SHP77 treated with DMSO at 0.1 percent for 48 hours (cell line): ENCODE data around the gene BTRC.
A peak's percentile ranks its signal among the peaks of the same experiment; 100 is the strongest.

Experiments
- DNase-seq: peaks from one replicate; lab custom pipeline; 2025; lab: John Stamatoyannopoulos, UW

The BTRC gene

GRCh38 chr10:101545898-101546297 lies 191.9 kb downstream of the BTRC start:
- peak; percentile 18 for DNase-seq

- DNase-seq, result no peak
Measured at GRCh38 chr10:101550965-101551364, 197.0 kb downstream of the BTRC start.

DNA sequence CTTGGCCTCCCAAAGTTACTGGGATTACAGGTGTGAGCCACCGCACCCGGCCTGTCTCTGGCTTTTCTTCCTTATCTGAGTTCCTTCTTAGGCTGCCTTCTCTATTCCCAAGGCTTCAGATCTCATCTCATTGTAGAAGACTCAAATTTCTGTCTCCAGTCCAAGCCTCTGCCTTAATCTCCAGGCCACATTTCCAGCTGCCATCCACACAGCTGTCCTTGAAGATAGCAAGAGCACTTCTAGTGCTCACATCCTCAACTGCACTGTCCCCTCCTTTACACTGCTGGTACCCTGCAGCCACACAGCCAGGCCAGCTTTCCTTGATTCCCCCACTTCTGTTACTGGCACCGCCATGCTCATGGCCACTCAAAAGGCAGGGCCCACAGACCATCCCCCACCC lies 198.5 kb downstream of the BTRC start:
- DNase-seq, result no peak

DNA sequence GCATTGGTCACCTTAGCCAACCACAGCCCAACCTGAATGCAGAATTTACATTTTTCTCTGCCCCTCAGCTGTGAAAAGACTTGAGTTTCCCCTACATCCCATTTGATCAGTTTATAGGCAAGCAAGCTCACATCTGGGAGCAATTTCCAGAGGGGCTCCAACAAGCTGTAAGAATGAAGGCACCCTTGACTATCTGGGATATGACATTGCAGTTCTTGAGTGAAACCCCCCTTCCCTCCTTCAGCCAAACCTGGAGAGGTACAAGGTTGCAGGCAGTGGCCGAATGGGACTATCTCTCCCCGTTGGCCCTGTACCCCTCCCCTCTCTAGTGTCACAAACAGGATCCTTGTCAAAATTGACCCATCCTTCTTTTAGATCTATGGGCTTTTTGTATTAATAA lies 203.6 kb downstream of the BTRC start:
- DNase-seq, result no peak

GRCh38 chr10:101558204-101558603 lies 204.2 kb downstream of the BTRC start:
- no peak for DNase-seq

GRCh38 chr10:101558671-101559595 lies 205.0 kb downstream of the BTRC start:
- DNase-seq, result no peak

DNA sequence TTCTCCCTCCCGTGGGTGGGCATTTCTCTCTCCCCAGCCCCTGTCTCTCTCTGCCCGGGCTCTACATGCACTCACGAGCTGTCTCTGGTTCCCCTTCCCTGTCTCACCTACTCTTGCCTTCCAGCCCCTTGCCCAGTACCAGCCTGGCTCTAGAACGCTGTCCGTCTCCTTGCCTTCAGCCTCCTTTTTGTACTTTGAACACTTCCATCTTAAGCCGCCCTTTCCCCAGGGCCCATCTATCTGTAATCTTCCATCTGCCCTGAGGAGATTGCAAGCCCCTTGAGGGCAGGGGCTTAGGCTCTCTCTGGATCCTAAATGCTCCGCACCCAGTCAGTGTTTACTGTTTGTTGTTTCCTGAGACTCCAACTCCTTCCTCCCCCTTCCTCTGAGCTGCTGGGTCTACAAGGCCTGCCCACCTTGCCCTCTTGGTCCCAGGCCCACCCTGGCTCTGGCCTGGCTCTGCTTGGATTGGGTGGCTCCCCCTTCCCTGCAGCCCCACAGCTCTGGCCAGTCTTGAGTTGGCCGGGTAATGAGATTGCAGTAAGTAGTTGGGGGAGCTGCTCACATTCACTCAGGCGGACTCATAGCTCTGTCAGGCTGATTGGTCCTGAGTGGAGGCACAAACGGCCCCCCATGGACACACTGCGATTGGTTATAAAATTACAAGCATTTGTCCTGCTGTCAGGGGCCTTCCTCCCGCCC lies 205.8 kb downstream of the BTRC start:
- DNase-seq, result no peak

GRCh38 chr10:101560298-101561067 lies 206.5 kb downstream of the BTRC start:
- no peak for DNase-seq

DNA sequence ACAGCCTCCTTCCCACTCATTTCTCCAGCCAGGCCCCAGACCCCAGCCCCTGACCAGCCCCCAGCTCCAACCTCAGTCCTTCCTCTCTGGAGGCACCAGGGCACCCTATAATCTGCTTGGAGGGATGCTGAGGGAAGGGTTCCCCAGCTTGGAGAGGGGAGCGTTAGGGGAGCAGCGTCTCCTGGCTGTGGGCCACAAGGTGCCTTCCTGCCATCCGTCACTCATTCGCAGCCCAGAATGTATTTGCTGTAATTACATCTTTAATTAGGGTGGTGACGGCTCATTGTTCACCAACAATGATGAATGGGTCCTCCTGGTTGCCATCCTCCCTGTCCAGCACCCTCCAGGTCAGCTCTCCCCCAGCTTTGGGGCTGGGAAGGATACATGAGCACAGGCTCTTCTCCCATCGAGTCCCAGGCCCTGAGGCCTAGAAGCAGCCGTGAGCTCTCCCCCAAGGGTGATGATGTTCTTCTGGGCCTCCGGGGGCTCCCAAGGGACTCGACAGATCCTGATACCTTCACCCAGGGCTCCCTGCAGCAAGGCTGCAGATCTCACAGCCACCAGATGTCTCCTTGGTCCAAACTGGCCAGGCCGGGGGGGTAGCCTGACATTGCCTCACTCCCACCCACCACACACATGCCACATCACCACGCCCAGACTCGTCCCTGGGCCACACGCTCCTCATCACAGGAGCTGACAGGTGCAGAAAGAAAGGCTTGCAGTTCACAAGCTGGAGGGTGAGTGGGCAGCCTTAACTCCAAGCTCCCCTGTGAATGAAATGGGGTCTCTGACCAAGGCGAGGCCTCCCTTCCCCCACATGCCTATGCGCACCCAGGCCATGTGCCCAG lies 207.3 kb downstream of the BTRC start:
- DNase-seq, result no peak

- DNase-seq, result no peak
Measured at GRCh38 chr10:101562231-101562630, 208.3 kb downstream of the BTRC start.

- DNase-seq, result no peak
Measured at GRCh38 chr10:101563007-101563406, 209.0 kb downstream of the BTRC start.

- DNase-seq, result no peak
Measured at GRCh38 chr10:101563497-101564040, 209.6 kb downstream of the BTRC start.

GRCh38 chr10:101564490-101564991 lies 210.6 kb downstream of the BTRC start:
- no peak for DNase-seq

DNA sequence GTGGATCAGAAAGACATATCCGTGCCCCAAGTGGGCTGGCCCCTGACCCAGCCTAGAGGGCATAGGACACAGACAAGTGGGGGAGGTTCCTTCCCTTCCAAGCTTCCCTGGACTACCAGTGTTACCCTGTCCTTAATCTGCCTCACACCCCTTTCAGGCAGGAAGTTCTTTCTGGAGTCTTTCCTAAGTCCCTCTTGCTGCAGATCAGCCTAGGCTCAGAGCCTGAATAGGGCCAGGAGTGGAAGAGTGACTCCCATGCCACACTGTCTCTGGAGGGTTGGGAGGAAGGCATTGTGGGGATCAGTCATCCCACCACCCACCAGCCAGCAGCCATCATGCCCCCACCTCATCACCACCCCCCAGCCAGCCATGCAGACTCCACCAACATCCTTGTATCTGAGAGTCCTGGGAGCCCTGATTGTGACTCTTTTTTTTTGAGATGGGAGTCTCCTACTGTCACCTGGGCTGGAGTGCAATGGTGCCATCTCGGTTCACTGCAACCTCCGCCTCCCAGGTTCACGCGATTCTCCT lies 211.5 kb downstream of the BTRC start:
- DNase-seq, result no peak

- DNase-seq, result no peak
Measured at GRCh38 chr10:101565936-101566332, 212.0 kb downstream of the BTRC start.

GRCh38 chr10:101566333-101567164 lies 212.6 kb downstream of the BTRC start:
- DNase-seq, result peak; percentile 33

DNA sequence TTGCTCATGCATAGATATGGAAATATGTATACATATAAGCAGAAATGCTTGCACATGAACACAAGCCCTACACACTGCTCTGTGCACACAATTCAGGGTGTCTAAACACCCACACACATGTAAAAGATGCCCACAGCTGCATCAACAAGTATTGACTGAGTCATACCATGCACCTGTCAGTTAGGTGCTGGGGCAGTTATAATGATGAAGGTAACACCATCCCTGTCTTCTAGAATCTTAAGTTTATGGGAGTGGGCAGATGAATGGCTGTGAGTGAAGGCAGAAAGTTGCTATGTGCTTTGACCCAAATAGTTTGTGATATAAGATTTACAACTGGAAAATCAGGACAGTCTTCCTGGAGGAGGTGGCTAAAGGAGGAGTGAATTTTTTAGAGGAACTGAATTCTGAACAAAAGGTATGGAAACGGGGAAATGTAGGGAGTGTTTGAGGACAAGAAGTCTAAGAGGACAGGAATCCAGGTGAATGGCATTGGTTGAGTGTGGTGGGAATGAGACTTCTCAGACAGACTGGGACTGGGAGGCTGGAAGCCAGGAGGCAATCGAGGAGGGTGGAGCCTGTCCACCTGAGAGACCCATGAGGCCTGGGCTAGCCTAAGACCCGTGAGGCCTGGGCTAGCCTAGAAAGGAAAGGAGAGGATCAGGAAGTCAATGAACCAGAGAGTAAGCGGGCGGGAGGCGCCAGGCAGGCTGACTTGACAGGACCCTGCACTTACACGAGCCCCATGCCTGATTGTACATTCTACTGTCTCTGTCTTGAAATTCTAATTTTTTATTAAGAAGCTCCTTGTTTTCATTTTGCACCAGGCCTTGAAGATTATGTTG lies 213.4 kb downstream of the BTRC start:
- DNase-seq, result no peak

GRCh38 chr10:101568054-101568745 lies 214.2 kb downstream of the BTRC start:
- no peak for DNase-seq

DNA sequence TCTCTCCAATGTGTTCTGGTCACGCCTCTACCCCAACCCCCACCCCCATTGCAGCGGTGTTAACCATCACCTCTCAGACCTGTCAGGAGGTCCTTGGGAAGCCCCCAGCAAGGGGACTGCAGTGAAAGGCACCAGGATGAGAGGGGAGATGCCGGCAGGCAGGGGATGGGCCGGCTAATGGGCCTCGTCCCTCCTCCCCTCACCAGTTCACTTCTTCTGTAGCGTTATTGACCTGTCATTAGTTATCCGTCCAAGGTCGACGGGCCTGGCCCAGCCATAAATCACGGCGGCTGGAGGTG lies 215.3 kb downstream of the BTRC start:
- no peak for DNase-seq
